Right lobe of liver (tissue), 4 donors: ENCODE measurements around the gene AATK.

Source experiments
- CTCF ChIP-seq, 4 donors: fragments of 200-600 bp in 3 of 4; fragments of 450-650 bp in 1 of 4; IDR thresholded peaks; one replicate each; pipeline versions ENCODE4 v1.5.1 to v1.8.0; 2016 to 2022; ENCODE audit warnings: antibody characterized with exemption in 4 of 4, mild to moderate bottlenecking in 2 of 4
- POLR2A ChIP-seq: fragments of 450-650 bp; IDR thresholded peaks from one replicate; pipeline ENCODE4 v1.6.1; 2017; ENCODE audit warnings: antibody characterized with exemption, mild to moderate bottlenecking
- donor health status: DM: no; HTN: no; CAD: no.
- donor health status: DM: no; HTN: no; CAD: no.
- donor health status: DM: no; HTN: yes; CAD: no.

- no peak for TF ChIP-seq CTCF (IDR thresholded peaks at IDR 0.05)
- TF ChIP-seq POLR2A = no peak
These were observed 25.3 kb downstream of the AATK start for GRCh38 chr17:81140695-81141094.
